ENCODE data around the gene RNF11.

RNF11 gene

GRCh38 chr1:51235673-51236530, at the start of gene RNF11:
Gene RNF11 (plus strand): TSS chr1:51236273. CDS start chr1:51236757, 484 bp downstream.
- Histone ChIP-seq H3K27ac (ENCODE audit: low read length) (peak within 1 kb of the TSS; percentile 98), H3K4me1 (ENCODE audit: control insufficient read depth, insufficient read depth, low read length) (peaks cover 25% of the 10 kb centered on the region), H3K4me3 (ENCODE audit: low read length in 2 of 2) (peak within 1 kb of the TSS; percentile 100), H3K27me3 (ENCODE audit: control insufficient read depth in 1 of 2, insufficient read depth in 2 of 2, low read length in 2 of 2) (no peaks in the 10 kb centered on the region), H3K9ac (ENCODE audit: low read length in 2 of 2) (peak within 1 kb of the TSS; percentile 97 to 99), H3K36me3 (ENCODE audit: control insufficient read depth in 2 of 2, insufficient read depth in 2 of 2, low read length in 2 of 2) (no peaks in the 10 kb centered on the region), H3K9me3 (ENCODE audit: control insufficient read depth in 2 of 2, low read length in 2 of 2) (no peaks in the 10 kb centered on the region)

GRCh38 chr1:51188230-51188629, 47.8 kb upstream of the RNF11 start:
- H3K4me3 ChIP-seq (ENCODE audit: low read length in 2 of 2): no peak overlapping the region
- H3K27ac ChIP-seq (ENCODE audit: low read length): no peak overlapping the region
- no peaks in the 10 kb centered on the region for H3K36me3 ChIP-seq (ENCODE audit: control insufficient read depth in 2 of 2, insufficient read depth in 2 of 2, low read length in 2 of 2)
- no peaks in the 10 kb centered on the region for H3K27me3 ChIP-seq (ENCODE audit: control insufficient read depth in 1 of 2, insufficient read depth in 2 of 2, low read length in 2 of 2)
- H3K9me3 ChIP-seq (ENCODE audit: control insufficient read depth in 2 of 2, low read length in 2 of 2): no peaks in the 10 kb centered on the region
- no peak overlapping the region for H3K9ac ChIP-seq (ENCODE audit: low read length in 2 of 2)
- H3K4me1 ChIP-seq (ENCODE audit: control insufficient read depth, insufficient read depth, low read length): no peaks in the 10 kb centered on the region

GRCh38 chr1:51189421-51190073, 46.5 kb upstream of the RNF11 start:
- Histone ChIP-seq H3K27me3 (ENCODE audit: control insufficient read depth in 1 of 2, insufficient read depth in 2 of 2, low read length in 2 of 2) (no peaks in the 10 kb centered on the region), H3K27ac (ENCODE audit: low read length) (no peak overlapping the region), H3K9ac (ENCODE audit: low read length in 2 of 2) (no peak overlapping the region), H3K4me1 (ENCODE audit: control insufficient read depth, insufficient read depth, low read length) (no peaks in the 10 kb centered on the region), H3K9me3 (ENCODE audit: control insufficient read depth in 2 of 2, low read length in 2 of 2) (no peaks in the 10 kb centered on the region), H3K36me3 (ENCODE audit: control insufficient read depth in 2 of 2, insufficient read depth in 2 of 2, low read length in 2 of 2) (no peaks in the 10 kb centered on the region), H3K4me3 (ENCODE audit: low read length in 2 of 2) (no peak overlapping the region)

GRCh38 chr1:51190961-51191360, 45.1 kb upstream of the RNF11 start:
- H3K36me3 ChIP-seq (ENCODE audit: control insufficient read depth in 2 of 2, insufficient read depth in 2 of 2, low read length in 2 of 2): no peaks in the 10 kb centered on the region
- no peak overlapping the region for H3K4me3 ChIP-seq (ENCODE audit: low read length in 2 of 2)
- no peak overlapping the region for H3K9ac ChIP-seq (ENCODE audit: low read length in 2 of 2)
- H3K27me3 ChIP-seq (ENCODE audit: control insufficient read depth in 1 of 2, insufficient read depth in 2 of 2, low read length in 2 of 2): no peaks in the 10 kb centered on the region
- H3K9me3 ChIP-seq (ENCODE audit: control insufficient read depth in 2 of 2, low read length in 2 of 2): no peaks in the 10 kb centered on the region
- H3K4me1 ChIP-seq (ENCODE audit: control insufficient read depth, insufficient read depth, low read length): no peaks in the 10 kb centered on the region
- no peak overlapping the region for H3K27ac ChIP-seq (ENCODE audit: low read length)

- Histone ChIP-seq H3K4me1 (ENCODE audit: control insufficient read depth, insufficient read depth, low read length) (no peaks in the 10 kb centered on the region), H3K27ac (ENCODE audit: low read length) (no peak overlapping the region), H3K36me3 (ENCODE audit: control insufficient read depth in 2 of 2, insufficient read depth in 2 of 2, low read length in 2 of 2) (no peaks in the 10 kb centered on the region), H3K27me3 (ENCODE audit: control insufficient read depth in 1 of 2, insufficient read depth in 2 of 2, low read length in 2 of 2) (no peaks in the 10 kb centered on the region), H3K9ac (ENCODE audit: low read length in 2 of 2) (no peak overlapping the region), H3K9me3 (ENCODE audit: control insufficient read depth in 2 of 2, low read length in 2 of 2) (no peaks in the 10 kb centered on the region), H3K4me3 (ENCODE audit: low read length in 2 of 2) (no peak overlapping the region)
These were observed 43.7 kb upstream of the RNF11 start for GRCh38 chr1:51192213-51192843.

GRCh38 chr1:51193564-51193963, 42.5 kb upstream of the RNF11 start:
- Histone ChIP-seq H3K4me3 (ENCODE audit: low read length in 2 of 2) (no peak overlapping the region), H3K27me3 (ENCODE audit: control insufficient read depth in 1 of 2, insufficient read depth in 2 of 2, low read length in 2 of 2) (no peaks in the 10 kb centered on the region), H3K27ac (ENCODE audit: low read length) (no peak overlapping the region), H3K9me3 (ENCODE audit: control insufficient read depth in 2 of 2, low read length in 2 of 2) (no peaks in the 10 kb centered on the region), H3K9ac (ENCODE audit: low read length in 2 of 2) (no peak overlapping the region), H3K36me3 (ENCODE audit: control insufficient read depth in 2 of 2, insufficient read depth in 2 of 2, low read length in 2 of 2) (no peaks in the 10 kb centered on the region), H3K4me1 (ENCODE audit: control insufficient read depth, insufficient read depth, low read length) (no peaks in the 10 kb centered on the region)

- H3K9me3 ChIP-seq (ENCODE audit: control insufficient read depth in 2 of 2, low read length in 2 of 2): no peaks in the 10 kb centered on the region
- H3K4me3 ChIP-seq (ENCODE audit: low read length in 2 of 2): no peak overlapping the region
- H3K9ac ChIP-seq (ENCODE audit: low read length in 2 of 2): no peak overlapping the region
- no peak overlapping the region for H3K27ac ChIP-seq (ENCODE audit: low read length)
- no peaks in the 10 kb centered on the region for H3K27me3 ChIP-seq (ENCODE audit: control insufficient read depth in 1 of 2, insufficient read depth in 2 of 2, low read length in 2 of 2)
- no peaks in the 10 kb centered on the region for H3K36me3 ChIP-seq (ENCODE audit: control insufficient read depth in 2 of 2, insufficient read depth in 2 of 2, low read length in 2 of 2)
- no peaks in the 10 kb centered on the region for H3K4me1 ChIP-seq (ENCODE audit: control insufficient read depth, insufficient read depth, low read length)
These were observed 32.8 kb upstream of the RNF11 start for GRCh38 chr1:51203121-51203873.

- Histone ChIP-seq H3K27me3 (ENCODE audit: control insufficient read depth in 1 of 2, insufficient read depth in 2 of 2, low read length in 2 of 2) (no peaks in the 10 kb centered on the region), H3K4me3 (ENCODE audit: low read length in 2 of 2) (no peak overlapping the region), H3K9ac (ENCODE audit: low read length in 2 of 2) (no peak overlapping the region), H3K36me3 (ENCODE audit: control insufficient read depth in 2 of 2, insufficient read depth in 2 of 2, low read length in 2 of 2) (no peaks in the 10 kb centered on the region), H3K9me3 (ENCODE audit: control insufficient read depth in 2 of 2, low read length in 2 of 2) (no peaks in the 10 kb centered on the region), H3K4me1 (ENCODE audit: control insufficient read depth, insufficient read depth, low read length) (no peaks in the 10 kb centered on the region), H3K27ac (ENCODE audit: low read length) (no peak overlapping the region)
These were observed 32.2 kb upstream of the RNF11 start for GRCh38 chr1:51203874-51204245.

GRCh38 chr1:51210055-51210454, 26.0 kb upstream of the RNF11 start:
- Histone ChIP-seq H3K4me1 (ENCODE audit: control insufficient read depth, insufficient read depth, low read length) (peaks cover 2% of the 10 kb centered on the region), H3K27ac (ENCODE audit: low read length) (no peak overlapping the region), H3K27me3 (ENCODE audit: control insufficient read depth in 1 of 2, insufficient read depth in 2 of 2, low read length in 2 of 2) (no peaks in the 10 kb centered on the region), H3K4me3 (ENCODE audit: low read length in 2 of 2) (no peak overlapping the region), H3K9me3 (ENCODE audit: control insufficient read depth in 2 of 2, low read length in 2 of 2) (no peaks in the 10 kb centered on the region), H3K36me3 (ENCODE audit: control insufficient read depth in 2 of 2, insufficient read depth in 2 of 2, low read length in 2 of 2) (no peaks in the 10 kb centered on the region), H3K9ac (ENCODE audit: low read length in 2 of 2) (no peak overlapping the region)

GRCh38 chr1:51210676-51211075, 25.4 kb upstream of the RNF11 start:
- no peaks in the 10 kb centered on the region for H3K36me3 ChIP-seq (ENCODE audit: control insufficient read depth in 2 of 2, insufficient read depth in 2 of 2, low read length in 2 of 2)
- no peak overlapping the region for H3K27ac ChIP-seq (ENCODE audit: low read length)
- no peaks in the 10 kb centered on the region for H3K9me3 ChIP-seq (ENCODE audit: control insufficient read depth in 2 of 2, low read length in 2 of 2)
- no peaks in the 10 kb centered on the region for H3K27me3 ChIP-seq (ENCODE audit: control insufficient read depth in 1 of 2, insufficient read depth in 2 of 2, low read length in 2 of 2)
- no peak overlapping the region for H3K4me3 ChIP-seq (ENCODE audit: low read length in 2 of 2)
- no peak overlapping the region for H3K9ac ChIP-seq (ENCODE audit: low read length in 2 of 2)
- peaks cover 2% of the 10 kb centered on the region for H3K4me1 ChIP-seq (ENCODE audit: control insufficient read depth, insufficient read depth, low read length)

Measured in stomach smooth muscle (tissue), 2 donors.